ENCODE results near the gene DIS3L2. TPM values are rescaled to one million over a fixed set of nuclear protein-coding genes. Genes with fewer than 3 reads are reported as not detected.

DIS3L2 gene
- total RNA-seq, 2 donors from 2014 or later, result 19.6 to 22.1 TPM

DNA sequence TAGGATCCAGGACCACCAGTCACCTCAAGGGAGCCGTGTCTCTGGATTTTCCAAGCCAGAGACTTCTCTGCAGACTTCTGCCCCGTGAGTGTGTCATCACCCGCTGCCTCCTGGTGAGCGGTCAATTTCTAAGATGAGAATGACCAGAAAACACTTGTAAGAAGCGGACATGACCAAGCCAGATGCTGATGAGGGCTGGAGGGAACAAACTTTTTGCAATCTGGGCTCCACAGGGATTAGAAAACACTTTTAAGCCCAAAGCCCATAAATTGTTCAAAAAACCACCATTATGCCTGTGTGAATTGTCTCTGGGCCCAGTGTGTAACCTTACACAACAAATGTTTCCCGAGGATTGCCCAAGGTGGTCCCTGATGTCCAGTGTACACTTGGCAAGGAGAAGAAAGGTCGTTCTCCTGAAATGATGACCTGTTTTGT, 30.0 kb upstream of the DIS3L2 start:
- Histone ChIP-seq H3K9me3 (no peaks in the 10 kb centered on the region), H3K27ac (peak overlapping the region in 1 of 2 donors; percentile 53), H3K36me3 (no peaks in the 10 kb centered on the region), H3K4me1 (peaks cover 0 to 14% of the 10 kb centered on the region in 2 donors), H3K27me3 (no peaks in the 10 kb centered on the region), H3K4me3 (no peak overlapping the region)
- TF ChIP-seq, protein P1, sequence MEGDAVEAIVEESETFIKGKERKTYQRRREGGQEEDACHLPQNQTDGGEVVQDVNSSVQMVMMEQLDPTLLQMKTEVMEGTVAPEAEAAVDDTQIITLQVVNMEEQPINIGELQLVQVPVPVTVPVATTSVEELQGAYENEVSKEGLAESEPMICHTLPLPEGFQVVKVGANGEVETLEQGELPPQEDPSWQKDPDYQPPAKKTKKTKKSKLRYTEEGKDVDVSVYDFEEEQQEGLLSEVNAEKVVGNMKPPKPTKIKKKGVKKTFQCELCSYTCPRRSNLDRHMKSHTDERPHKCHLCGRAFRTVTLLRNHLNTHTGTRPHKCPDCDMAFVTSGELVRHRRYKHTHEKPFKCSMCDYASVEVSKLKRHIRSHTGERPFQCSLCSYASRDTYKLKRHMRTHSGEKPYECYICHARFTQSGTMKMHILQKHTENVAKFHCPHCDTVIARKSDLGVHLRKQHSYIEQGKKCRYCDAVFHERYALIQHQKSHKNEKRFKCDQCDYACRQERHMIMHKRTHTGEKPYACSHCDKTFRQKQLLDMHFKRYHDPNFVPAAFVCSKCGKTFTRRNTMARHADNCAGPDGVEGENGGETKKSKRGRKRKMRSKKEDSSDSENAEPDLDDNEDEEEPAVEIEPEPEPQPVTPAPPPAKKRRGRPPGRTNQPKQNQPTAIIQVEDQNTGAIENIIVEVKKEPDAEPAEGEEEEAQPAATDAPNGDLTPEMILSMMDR (IDR thresholded peaks at IDR 0.05), result no peak
- DNase-seq (ENCODE audit: low spot score), result peak; percentile 61

DNA sequence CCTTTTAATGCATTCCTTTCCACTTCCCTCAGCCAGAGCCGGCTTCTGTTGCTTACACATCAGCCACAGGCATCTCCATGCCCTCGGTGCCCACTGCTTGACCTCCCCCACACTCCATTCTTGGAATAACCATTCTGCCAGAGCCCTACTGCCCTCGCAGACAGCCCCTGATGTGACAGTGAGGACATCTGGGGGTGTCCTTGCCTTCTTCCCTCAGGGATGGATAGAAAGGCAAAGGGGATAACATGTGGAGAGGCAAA, 28.9 kb upstream of the DIS3L2 start:
- no peak for DNase-seq (ENCODE audit: low spot score)
- Histone ChIP-seq H3K4me1 (peaks cover 0 to 5% of the 10 kb centered on the region in 2 donors), H3K27ac (no peak overlapping the region), H3K27me3 (no peaks in the 10 kb centered on the region), H3K4me3 (no peak overlapping the region), H3K36me3 (no peaks in the 10 kb centered on the region), H3K9me3 (no peaks in the 10 kb centered on the region)
- TF ChIP-seq, protein P1 (IDR thresholded peaks at IDR 0.05), result no peak

DNA sequence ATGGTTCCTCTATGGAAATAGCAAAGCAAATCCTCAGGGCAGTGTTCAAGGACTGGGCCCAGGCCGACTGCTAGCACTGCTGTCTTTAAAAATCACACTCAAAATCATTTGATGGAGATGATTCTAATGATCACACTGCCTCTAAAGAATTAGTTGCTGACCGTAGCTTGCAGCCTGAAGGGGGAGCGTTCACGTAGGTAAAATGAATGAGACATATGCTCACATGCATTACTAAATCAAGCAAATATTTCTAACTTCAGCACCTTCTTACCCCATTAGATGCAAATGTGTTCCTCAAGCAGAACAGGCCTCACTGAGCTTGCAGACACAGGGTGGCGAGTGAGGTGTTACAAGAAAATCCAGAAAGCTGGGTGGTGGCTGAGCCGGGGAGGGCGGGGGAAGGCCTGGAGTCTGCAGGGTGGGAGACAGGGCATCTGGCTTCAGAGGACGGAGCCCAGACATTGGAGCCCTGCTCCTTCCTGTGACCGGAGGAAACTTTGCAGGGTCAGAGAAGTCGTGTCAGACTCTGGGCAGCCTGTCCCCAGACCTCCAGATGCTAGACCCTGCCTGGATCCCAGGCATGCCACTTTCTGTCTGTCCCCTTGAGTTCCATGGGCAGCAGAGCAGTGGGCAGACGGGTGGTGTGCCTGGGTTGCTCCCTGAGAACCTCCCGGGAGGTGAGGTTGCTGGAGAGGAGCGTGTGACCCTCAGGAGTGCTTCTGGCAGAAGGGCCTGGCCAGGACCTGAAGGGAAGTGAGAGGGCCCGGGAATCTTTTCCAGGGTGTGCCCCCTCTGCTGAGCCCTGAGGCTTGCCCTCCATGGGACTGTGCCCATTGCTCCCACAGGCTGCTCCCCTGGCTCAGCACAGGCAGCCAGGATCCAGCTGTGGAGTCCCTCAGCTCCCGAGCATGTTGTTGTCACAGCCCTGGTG, 28.3 kb upstream of the DIS3L2 start:
- Histone ChIP-seq H3K4me1 (peaks cover 0 to 5% of the 10 kb centered on the region in 2 donors), H3K9me3 (no peaks in the 10 kb centered on the region), H3K4me3 (no peak overlapping the region), H3K27ac (no peak overlapping the region), H3K36me3 (no peaks in the 10 kb centered on the region), H3K27me3 (no peaks in the 10 kb centered on the region)
- peak; percentile 34 for DNase-seq (ENCODE audit: low spot score)
- TF ChIP-seq, protein P1 (IDR thresholded peaks at IDR 0.05), result no peak

DNA sequence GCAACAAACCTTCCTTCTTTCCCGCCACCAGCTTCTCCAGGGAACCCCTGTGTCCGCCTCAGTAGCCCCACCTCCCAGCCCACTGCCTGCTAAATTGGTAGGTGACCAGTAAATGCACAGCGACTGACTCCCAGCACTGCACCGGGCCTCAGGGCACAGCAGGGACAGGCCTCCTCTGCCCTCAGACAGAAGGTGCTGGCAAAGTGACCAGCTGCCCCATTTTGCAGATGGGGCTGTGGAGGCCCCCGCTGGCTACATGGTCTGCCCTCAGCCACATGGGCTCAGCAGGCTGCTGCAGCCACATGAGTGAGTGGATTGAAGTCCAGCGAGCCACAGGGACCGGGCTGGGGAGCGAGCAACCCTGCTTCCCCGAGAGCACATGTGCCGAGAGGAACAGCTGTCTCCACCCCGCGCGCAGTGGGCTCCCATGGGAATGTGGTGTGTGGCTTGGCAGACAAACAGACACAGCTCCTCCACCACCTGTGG, 27.6 kb upstream of the DIS3L2 start:
- Histone ChIP-seq H3K4me3 (no peak overlapping the region), H3K27ac (peak overlapping the region in 1 of 2 donors; percentile 10), H3K36me3 (no peaks in the 10 kb centered on the region), H3K4me1 (peaks cover 0 to 5% of the 10 kb centered on the region in 2 donors), H3K9me3 (no peaks in the 10 kb centered on the region), H3K27me3 (no peaks in the 10 kb centered on the region)
- DNase-seq (ENCODE audit: low spot score), result peak; percentile 59
- TF ChIP-seq, protein P1 (IDR thresholded peaks at IDR 0.05), result no peak

DNA sequence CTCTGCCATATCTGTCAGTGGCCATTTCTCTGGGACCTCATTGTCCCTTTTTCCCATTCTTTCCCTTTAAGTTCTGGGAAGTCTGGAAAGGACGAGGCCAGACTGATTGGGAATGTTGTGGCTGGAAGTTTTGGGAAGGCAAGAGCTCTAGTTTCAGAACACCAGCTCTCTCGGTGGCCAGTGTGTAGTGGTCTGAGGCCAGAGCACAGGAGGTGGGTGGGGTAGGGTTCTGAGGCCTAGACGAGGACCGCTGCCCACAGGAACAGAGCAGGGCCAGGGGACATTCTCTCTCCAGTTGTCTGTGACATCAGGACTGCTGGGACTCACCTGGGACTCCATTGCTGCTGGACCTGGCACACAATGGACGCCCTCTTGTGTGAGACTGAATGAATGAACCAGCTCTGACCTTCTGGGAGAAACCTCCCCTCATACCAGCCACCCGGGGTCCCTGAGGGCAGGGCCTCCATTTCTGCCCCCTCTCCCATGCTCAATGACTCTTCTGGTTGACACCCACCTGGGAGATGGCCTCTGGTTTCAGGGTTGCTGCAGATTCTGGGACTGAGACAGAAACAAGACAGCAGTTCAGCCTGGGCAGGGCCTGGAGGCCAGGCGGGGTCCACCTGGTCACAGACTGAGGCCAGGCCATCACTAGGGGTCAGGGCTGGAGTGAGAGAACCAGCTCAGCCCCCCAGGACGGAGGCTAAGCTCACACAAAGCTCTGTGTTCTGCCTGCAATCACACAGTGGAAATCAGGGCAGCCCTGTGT, 26.9 kb upstream of the DIS3L2 start:
- Histone ChIP-seq H3K9me3 (no peaks in the 10 kb centered on the region), H3K27me3 (no peaks in the 10 kb centered on the region), H3K36me3 (no peaks in the 10 kb centered on the region), H3K27ac (peak overlapping the region in 1 of 2 donors; percentile 10), H3K4me3 (no peak overlapping the region), H3K4me1 (peaks cover 0 to 4% of the 10 kb centered on the region in 2 donors)
- TF ChIP-seq, protein P1 (IDR thresholded peaks at IDR 0.05), result no peak
- no peak for DNase-seq (ENCODE audit: low spot score)
